ENCODE measurements around the gene PPP4C. TPM values are rescaled to one million over a fixed set of nuclear protein-coding genes. Genes with fewer than 3 reads are reported as not detected.

PPP4C gene
- total and polyA plus RNA-seq, 2 of the 8 experiments (the other 6 are each of a cell fraction or from before 2014, with no cell fraction given), result 148 to 298 TPM

DNA sequence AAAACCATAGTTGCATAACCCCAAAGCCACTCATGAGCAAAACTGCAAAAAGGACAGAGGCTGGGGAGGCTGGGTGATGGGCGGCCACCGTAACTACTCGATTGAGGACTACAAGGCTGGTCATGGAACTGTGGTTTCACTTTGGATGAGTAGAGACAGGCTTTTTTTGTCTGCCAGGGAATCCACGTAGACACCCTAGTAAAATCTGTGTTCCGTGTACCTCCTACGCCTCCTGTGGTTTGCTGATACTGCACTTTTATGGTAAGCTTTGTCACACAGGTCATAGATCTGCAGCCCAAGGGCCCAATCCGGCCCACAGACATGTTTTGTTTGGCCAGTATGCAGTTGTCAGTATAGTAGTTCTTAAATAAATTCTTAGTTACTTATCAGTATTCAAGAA is 42.5 kb upstream of the PPP4C start:
- Histone ChIP-seq H3K4me3 (ENCODE audit: extremely low read depth in 1 of 4, insufficient read depth in 2 of 4, low read depth in 3 of 4, low read length in 4 of 4) (no peak overlapping the region), H2AFZ (ENCODE audit: low read length) (no peak overlapping the region), H3K9me3 (ENCODE audit: insufficient read depth in 2 of 2, low read depth in 1 of 2, low read length in 1 of 2) (no peaks in the 10 kb centered on the region), H2BK120ac (replicated peaks; ENCODE audit: low read depth, low read length) (no peak overlapping the region), H3K36me3 (ENCODE audit: control insufficient read depth in 2 of 4, insufficient read depth in 4 of 4, low read length in 3 of 4) (no peaks in the 10 kb centered on the region), H3K23me2 (ENCODE audit: low read depth, low read length) (peaks cover 10% of the 10 kb centered on the region; the same call in 1 of the 2 replicates), H3K4me2 (ENCODE audit: insufficient read depth in 1 of 2, low read depth in 2 of 2, low read length in 2 of 2) (no peak overlapping the region), H3K79me1 (ENCODE audit: low read depth, low read length) (peaks cover 5% of the 10 kb centered on the region; the same call in 1 of the 2 replicates), H3K4me1 (replicated peaks in 1 of 4; ENCODE audit: control insufficient read depth in 3 of 4, insufficient read depth in 4 of 4, low read length in 3 of 4) (peaks cover 0 to 23% (median 19%) of the 10 kb centered on the region in 4 experiments; a peak in 6 of 7 replicates), H4K8ac (ENCODE audit: extremely low read depth, insufficient read depth, low read length) (no peak overlapping the region), H3K56ac (replicated peaks; ENCODE audit: insufficient read length, low read depth, low read length) (no peak overlapping the region), H2BK5ac (ENCODE audit: low read depth, low read length) (no peak overlapping the region), H3K18ac (ENCODE audit: extremely low read depth, low read length) (no peak overlapping the region), H3K14ac (ENCODE audit: insufficient read length) (no peak overlapping the region), H3K79me2 (ENCODE audit: control insufficient read depth in 1 of 2, insufficient read depth in 2 of 2, low read length in 2 of 2) (no peaks in the 10 kb centered on the region), H4K20me1 (replicated peaks in 1 of 2; ENCODE audit: control insufficient read depth in 1 of 2, insufficient read depth in 2 of 2, low read length in 2 of 2) (peaks cover 7 to 8% of the 10 kb centered on the region in 2 experiments), H3K9ac (replicated peaks in 1 of 4; ENCODE audit: extremely low read depth in 1 of 4, low read depth in 3 of 4, low read length in 3 of 4) (no peak overlapping the region), H3K23ac (ENCODE audit: insufficient read length) (no peak overlapping the region), H3K27ac (ENCODE audit: low read depth, low read length) (no peak overlapping the region), H3K27me3 (replicated peaks in 1 of 4; ENCODE audit: control insufficient read depth in 3 of 4, extremely low read depth in 1 of 4, insufficient read depth in 3 of 4, low read length in 3 of 4) (peaks cover 0 to 14% (median 5%) of the 10 kb centered on the region in 4 experiments; a peak in 2 of 7 replicates), H4K5ac (ENCODE audit: insufficient read length, low read depth, low read length) (no peak overlapping the region), H2BK12ac (ENCODE audit: low read depth, low read length) (no peak overlapping the region), H2BK15ac (ENCODE audit: low read length) (no peak overlapping the region), H2BK20ac (ENCODE audit: low read length) (no peak overlapping the region), H4K91ac (replicated peaks; ENCODE audit: insufficient read length, low read length) (no peak overlapping the region), H3K4ac (replicated peaks; ENCODE audit: insufficient read length, low read depth, low read length) (no peak overlapping the region), H2AK5ac (ENCODE audit: low read depth, low read length) (no peak overlapping the region)
- ChIA-PET POLR2A (ENCODE audit: partially characterized antibody) (interaction anchor here (1.9 to 4.2 kb wide), 3 partner anchors 12 to 33 kb away, joined by 6 to 25 read pairs (median 9); partner anchors contain the start of gene ALDOA), CTCF (ENCODE audit: partially characterized antibody) (interaction anchor here (0.6 to 2.7 kb wide), 13 partner anchors 10 to 271 kb away, joined by 3 to 25 read pairs (median 12); a partner anchor contains a TSS)
- WGBS, 2 experiments (ENCODE audit: extremely low coverage in 1 of 2, insufficient coverage in 1 of 2, insufficient read length in 1 of 2, insufficient replicate concordance in 2 of 2, low coverage in 1 of 2, low lambda C conversion rate in 2 of 2, missing lambda C conversion rate in 1 of 2), result 88% methylated on average over 7 of the region's 7 CpGs; no CpG with 5 or more reads in 1 of the 2 experiments
- no peak for FAIRE-seq
- no peak for DNase-seq (ENCODE audit: low read depth in 1 of 2, low spot score in 2 of 2)
- no peak for TF ChIP-seq TEAD4 (IDR thresholded peaks at IDR 0.05; ENCODE audit: low read depth, low read length)
- no peak for TF ChIP-seq KDM4A (IDR thresholded peaks at IDR 0.05; ENCODE audit: low read depth, low read length, severe bottlenecking)
- no peak for TF ChIP-seq ASH2L (IDR thresholded peaks at IDR 0.05; ENCODE audit: low read length)
- TF ChIP-seq SIX5 (IDR thresholded peaks at IDR 0.05; ENCODE audit: low read depth, low read length), result no peak
- TF ChIP-seq SAP30 (IDR thresholded peaks at IDR 0.05; ENCODE audit: insufficient read depth, insufficient replicate concordance, low read length), result no peak
- no peak for TF ChIP-seq POU5F1 (IDR thresholded peaks at IDR 0.05; ENCODE audit: low read depth, low read length)
- no peak for TF ChIP-seq KDM5A (IDR thresholded peaks at IDR 0.05; ENCODE audit: low read length)
- TF ChIP-seq, protein P1, sequence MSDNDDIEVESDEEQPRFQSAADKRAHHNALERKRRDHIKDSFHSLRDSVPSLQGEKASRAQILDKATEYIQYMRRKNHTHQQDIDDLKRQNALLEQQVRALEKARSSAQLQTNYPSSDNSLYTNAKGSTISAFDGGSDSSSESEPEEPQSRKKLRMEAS (IDR thresholded peaks at IDR 0.05), result no peak
- TF ChIP-seq CEBPB (IDR thresholded peaks at IDR 0.05; ENCODE audit: low read depth, low read length), result no peak
- no peak for TF ChIP-seq BACH1 (IDR thresholded peaks at IDR 0.05; ENCODE audit: low read length)
- no peak for TF ChIP-seq RNF2 (IDR thresholded peaks at IDR 0.05; ENCODE audit: borderline replicate concordance, low read depth, low read length, missing control alignments, poor library complexity, severe bottlenecking)
- TF ChIP-seq SRF (IDR thresholded peaks at IDR 0.05; ENCODE audit: low read depth, low read length), result no peak
- no peak for TF ChIP-seq GTF2F1 (IDR thresholded peaks at IDR 0.05; ENCODE audit: borderline replicate concordance, low read depth, low read length)
- no peak for TF ChIP-seq SUZ12 (IDR thresholded peaks at IDR 0.05; ENCODE audit: low read length)
